ENCODE data around the gene RIMBP3C. TPM values are rescaled to one million over a fixed set of nuclear protein-coding genes. Genes with fewer than 3 reads are reported as not detected.
A peak's percentile ranks its signal among the peaks of the same experiment; 100 is the strongest.
"Not testable (repeated sequence)": the region's sequence is repeated elsewhere in the genome, so short reads cannot be mapped to it uniquely, and the experiment has no call there.

RIMBP3C gene
- total RNA-seq, 6 experiments from 2014 or later, result 0.16 to 0.43 (median 0.29) TPM; not detected in 1

- H3K4me3 Mint-ChIP-seq, result no peak overlapping the region
- no peak overlapping the region; the same call in 1 of the 2 replicates for H3K27ac Mint-ChIP-seq
- H3K27me3 Mint-ChIP-seq (ENCODE audit: insufficient read depth), result peaks cover 4% of the 10 kb centered on the region; the same call in 1 of the 2 replicates
- peaks cover 33% of the 10 kb centered on the region for H3K36me3 Mint-ChIP-seq (ENCODE audit: low read depth)
- no peak for TF ChIP-seq CTCF (IDR thresholded peaks at IDR 0.05)
- peaks cover 68% of the 10 kb centered on the region for H3K4me1 Mint-ChIP-seq (ENCODE audit: low read depth)
- no peak for DNase-seq
- no peaks in the 10 kb centered on the region for H3K9me3 Mint-ChIP-seq
Observed at GRCh38 chr22:21573293-21573734, 22.1 kb upstream of the RIMBP3C start.

- peaks cover 30% of the 10 kb centered on the region for H3K36me3 Mint-ChIP-seq (ENCODE audit: low read depth)
- no peak overlapping the region for H3K4me3 Mint-ChIP-seq
- no peaks in the 10 kb centered on the region for H3K9me3 Mint-ChIP-seq
- H3K27ac Mint-ChIP-seq, result peak overlapping the region; percentile 20; the same call in 1 of the 2 replicates
- peaks cover 4% of the 10 kb centered on the region; the same call in 1 of the 2 replicates for H3K27me3 Mint-ChIP-seq (ENCODE audit: insufficient read depth)
- H3K4me1 Mint-ChIP-seq (ENCODE audit: low read depth), result peaks cover 58% of the 10 kb centered on the region
- TF ChIP-seq CTCF (IDR thresholded peaks at IDR 0.05), result no peak
- DNase-seq, result no peak
Observed at GRCh38 chr22:21571679-21572078, 20.4 kb upstream of the RIMBP3C start.

DNA sequence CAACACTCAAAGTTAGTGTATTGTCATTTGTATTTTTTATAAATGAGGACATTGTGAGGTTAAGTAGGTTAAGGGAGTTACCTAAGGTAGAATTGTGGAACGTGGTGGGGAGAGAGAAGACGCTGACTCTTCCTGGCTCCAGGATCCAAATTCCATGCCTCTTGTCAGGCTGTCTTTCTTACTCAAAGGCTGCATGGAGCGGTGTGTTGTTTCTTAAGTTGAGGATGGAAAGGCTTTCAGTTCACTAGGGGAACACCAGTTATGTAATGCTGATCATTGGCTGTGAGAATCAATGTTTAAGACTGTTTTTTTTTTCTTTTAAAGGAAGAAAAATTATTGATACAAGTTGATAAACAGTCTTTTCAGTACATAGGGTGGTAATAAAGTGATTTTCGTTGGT, 19.1 kb upstream of the RIMBP3C start:
- Mint-ChIP-seq H3K4me1 (ENCODE audit: low read depth) (peaks cover 58% of the 10 kb centered on the region), H3K27ac (peak overlapping the region; percentile 96; the same call in 1 of the 2 replicates), H3K9me3 (no peaks in the 10 kb centered on the region), H3K36me3 (ENCODE audit: low read depth) (peaks cover 30% of the 10 kb centered on the region), H3K27me3 (ENCODE audit: insufficient read depth) (peaks cover 4% of the 10 kb centered on the region; the same call in 1 of the 2 replicates), H3K4me3 (peak overlapping the region; percentile 97)
- DNase-seq, result no peak
- TF ChIP-seq CTCF (IDR thresholded peaks at IDR 0.05), result no peak

- no peaks in the 10 kb centered on the region for H3K9me3 Mint-ChIP-seq
- H3K27me3 Mint-ChIP-seq (ENCODE audit: insufficient read depth), result peaks cover 4% of the 10 kb centered on the region; the same call in 1 of the 2 replicates
- peak overlapping the region; percentile 97 for H3K4me3 Mint-ChIP-seq
- peaks cover 56% of the 10 kb centered on the region for H3K4me1 Mint-ChIP-seq (ENCODE audit: low read depth)
- H3K36me3 Mint-ChIP-seq (ENCODE audit: low read depth), result peaks cover 30% of the 10 kb centered on the region
- TF ChIP-seq CTCF (IDR thresholded peaks at IDR 0.05), result no peak
- peak overlapping the region; percentile 96 for H3K27ac Mint-ChIP-seq
- DNase-seq, result no peak
Observed at GRCh38 chr22:21569459-21570170, 18.4 kb upstream of the RIMBP3C start.

- not testable (repeated sequence) for DNase-seq; H3K27me3 Mint-ChIP-seq (ENCODE audit: insufficient read depth); H3K9me3 Mint-ChIP-seq
- Mint-ChIP-seq H3K4me3 (peak overlapping the region; percentile 97), H3K4me1 (ENCODE audit: low read depth) (peaks cover 50% of the 10 kb centered on the region), H3K36me3 (ENCODE audit: low read depth) (peaks cover 30% of the 10 kb centered on the region), H3K27ac (peak overlapping the region; percentile 96)
Observed at GRCh38 chr22:21569076-21569427, 17.8 kb upstream of the RIMBP3C start.

DNA sequence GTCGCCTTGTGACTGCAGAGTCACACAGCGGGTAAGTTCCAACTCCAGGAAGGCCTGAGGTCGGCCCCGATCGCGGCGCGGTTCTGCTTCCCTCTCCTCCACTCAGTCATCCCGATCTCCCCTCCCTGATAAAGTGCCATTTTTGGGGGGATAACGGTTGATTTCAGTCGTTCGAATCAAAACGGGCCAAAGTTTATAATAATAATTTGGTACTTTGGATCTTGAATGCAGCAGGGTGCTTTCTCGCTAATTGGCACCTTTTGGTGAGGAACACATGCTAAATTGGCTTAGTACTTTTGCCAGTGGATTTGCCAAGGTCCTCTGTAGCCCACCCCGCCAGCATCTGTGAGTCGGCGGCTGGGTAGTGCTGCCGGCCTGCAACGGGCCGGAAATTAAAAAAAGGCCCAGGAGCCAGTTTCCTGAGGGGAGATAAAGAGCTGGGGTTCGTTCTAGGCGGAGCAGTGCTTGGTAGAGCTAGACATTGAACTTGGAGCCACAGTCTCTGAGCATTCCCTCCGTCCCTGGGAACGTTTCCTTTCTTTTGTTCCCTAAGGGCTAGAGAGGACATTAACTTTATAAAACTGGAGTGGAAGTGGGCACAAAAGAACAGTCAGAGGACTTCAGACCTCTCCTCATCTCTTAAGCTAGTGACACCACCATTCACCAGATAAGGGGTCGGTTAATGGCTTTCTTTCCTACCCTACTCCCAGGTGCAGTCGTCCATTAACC, 17.2 kb upstream of the RIMBP3C start:
- no peak for TF ChIP-seq CTCF (IDR thresholded peaks at IDR 0.05)
- Mint-ChIP-seq H3K36me3 (ENCODE audit: low read depth) (peaks cover 30% of the 10 kb centered on the region), H3K4me1 (ENCODE audit: low read depth) (peaks cover 46% of the 10 kb centered on the region), H3K4me3 (peak overlapping the region; percentile 97), H3K27ac (peak overlapping the region; percentile 96), H3K27me3 (ENCODE audit: insufficient read depth) (peaks cover 1% of the 10 kb centered on the region; the same call in 1 of the 2 replicates), H3K9me3 (no peaks in the 10 kb centered on the region)
- DNase-seq, result no peak
